CD14-positive monocyte (primary cell): ENCODE measurements around the gene CYB5RL. TPM values are rescaled to one million over a fixed set of nuclear protein-coding genes. Genes with fewer than 3 reads are reported as not detected.

Experiments
- DNase-seq, 3 donors: peaks; one replicate each; pipeline ENCODE4 v3.0.0-alpha.2; 2011 to 2022
- H2AFZ ChIP-seq: 2 replicates; pipeline ENCODE4 v1.6.0; 2012; ENCODE audit warnings: mild to moderate bottlenecking, low read depth, low read length, inconsistent platforms; ENCODE audit not compliant: insufficient read depth, poor library complexity, severe bottlenecking
- H3K27ac ChIP-seq, 2 donors: 1 replicate in 1 of 2; 2 replicates in 1 of 2; pipeline ENCODE4 v1.5.1; 2012 to 2013; ENCODE audit warnings: low read length in 2 of 2, control low read depth in 1 of 2, inconsistent platforms in 1 of 2, low read depth in 1 of 2, mild to moderate bottlenecking in 1 of 2
- H3K27me3 ChIP-seq, 2 donors: one replicate each; pipeline versions ENCODE4 v1.6.0 to v1.6.1; 2011 to 2013; ENCODE audit warnings: low read length in 2 of 2; ENCODE audit not compliant: control insufficient read depth in 2 of 2, insufficient read depth in 2 of 2
- H3K36me3 ChIP-seq, 2 donors: replicated peaks in 1 of 2; 1 replicate in 1 of 2; 2 replicates in 1 of 2; pipeline versions ENCODE4 v1.5.1 to v1.6.1; 2012 to 2013; ENCODE audit warnings: low read length in 2 of 2, control low read depth in 1 of 2, inconsistent platforms in 1 of 2, mild to moderate bottlenecking in 1 of 2; ENCODE audit not compliant: insufficient read depth in 2 of 2, control insufficient read depth in 1 of 2
- H3K4me1 ChIP-seq, 2 donors: 1 replicate in 1 of 2; 2 replicates in 1 of 2; pipeline versions ENCODE4 v1.5.1 to v1.6.1; 2012 to 2013; ENCODE audit warnings: low read length in 2 of 2, control low read depth in 1 of 2, inconsistent platforms in 1 of 2, mild to moderate bottlenecking in 1 of 2, moderate library complexity in 1 of 2; ENCODE audit not compliant: insufficient read depth in 2 of 2, control insufficient read depth in 1 of 2
- H3K4me2 ChIP-seq: replicated peaks from 2 replicates; pipeline ENCODE3; 2012; ENCODE audit warnings: low read length, moderate library complexity, mild to moderate bottlenecking; ENCODE audit not compliant: poor library complexity, severe bottlenecking; ENCODE audit errors: extremely low read depth
- H3K4me3 ChIP-seq, 3 experiments: fragments of 200-600 bp in 1 of 3; sonication (generic) in 1 of 3; replicated peaks in 1 of 3; 1 replicate in 2 of 3; 2 replicates in 1 of 3; pipeline ENCODE4 v1.5.1; 2011 to 2013; ENCODE audit warnings: low read length in 3 of 3, mild to moderate bottlenecking in 3 of 3, control low read depth in 2 of 3, low read depth in 2 of 3, inconsistent platforms in 1 of 3, moderate library complexity in 1 of 3
- H3K79me2 ChIP-seq: 2 replicates; pipeline ENCODE4 v1.6.0; 2012; ENCODE audit warnings: mild to moderate bottlenecking, control low read depth, inconsistent platforms, low read length, moderate library complexity; ENCODE audit not compliant: insufficient read depth
- H3K9ac ChIP-seq: 2 replicates; pipeline ENCODE4 v1.6.0; 2017; ENCODE audit warnings: low read length, mild to moderate bottlenecking; ENCODE audit not compliant: insufficient read depth, poor library complexity, severe bottlenecking
- H3K9me3 ChIP-seq, 2 donors: replicated peaks in 1 of 2; 1 replicate in 1 of 2; 2 replicates in 1 of 2; pipeline versions ENCODE4 v1.5.1 to v1.6.1; 2012 to 2013; ENCODE audit warnings: low read length in 2 of 2, control low read depth in 1 of 2; ENCODE audit not compliant: control insufficient read depth in 1 of 2, insufficient read depth in 1 of 2
- H4K20me1 ChIP-seq: 2 replicates; pipeline ENCODE4 v1.6.0; 2012; ENCODE audit warnings: mild to moderate bottlenecking, low read length, control low read depth, moderate library complexity; ENCODE audit not compliant: insufficient read depth
- H3K27ac Mint-ChIP-seq, 7 donors: one replicate each; pipeline ENCODE4 v1.8.0; 2020; ENCODE audit warnings: mild to moderate bottlenecking in 7 of 7, mixed read lengths in 7 of 7, moderate library complexity in 6 of 7, inconsistent platforms in 2 of 7
- H3K27me3 Mint-ChIP-seq, 3 donors: one replicate each; pipeline ENCODE4 v1.8.0; 2021 to 2022; ENCODE audit warnings: low read depth in 3 of 3, mild to moderate bottlenecking in 3 of 3, mixed read lengths in 3 of 3, moderate library complexity in 3 of 3, inconsistent platforms in 1 of 3
- H3K36me3 Mint-ChIP-seq, 2 donors: one replicate each; pipeline ENCODE4 v1.8.0; 2020; ENCODE audit warnings: mixed read lengths in 2 of 2, inconsistent platforms in 1 of 2, mild to moderate bottlenecking in 1 of 2
- H3K4me1 Mint-ChIP-seq: one replicate; pipeline ENCODE4 v1.8.0; 2020; ENCODE audit warnings: mild to moderate bottlenecking, mixed read lengths
- H3K4me3 Mint-ChIP-seq, 2 donors: one replicate each; pipeline ENCODE4 v1.8.0; 2020; ENCODE audit warnings: mild to moderate bottlenecking in 2 of 2, mixed read lengths in 2 of 2, moderate library complexity in 1 of 2
- H3K9me3 Mint-ChIP-seq, 7 donors: one replicate each; pipeline ENCODE4 v1.8.0; 2020 to 2022; ENCODE audit warnings: mixed read lengths in 7 of 7, mild to moderate bottlenecking in 6 of 7, moderate library complexity in 6 of 7, inconsistent platforms in 2 of 7
- WGBS: methylation state at CpG from one replicate; pipeline ENCODE4 v1.1.5; 2013; ENCODE audit warnings: missing lambda C conversion rate; ENCODE audit not compliant: insufficient coverage; 5-methylcytosine and 5-hydroxymethylcytosine counted together
- intact Hi-C, 2 donors: fragments of 100-400 bp; cut with micrococcal nuclease; formaldehyde crosslinking; loops; one replicate each; pipeline versions ENCODE4 v1.15.0 to v1.15.1; 2023
- polyA minus RNA-seq: library from RNA; depleted of rRNA, polyadenylated mRNA; stranded (reverse); fragments of >200 nt; gene quantifications from 2 replicates; pipeline ENCODE4 v1.2.3, GENCODE V29; 2012
- polyA plus RNA-seq, 3 donors: library from polyadenylated mRNA; depleted of rRNA in 1 of 3; unstranded in 2 of 3; stranded (reverse) in 1 of 3; fragments of 300-500 nt in 2 of 3; fragments of >200 nt in 1 of 3; fragmentation: Illumina TruSeq in 2 of 3; gene quantifications; 1 replicate in 2 of 3; 2 replicates in 1 of 3; pipeline ENCODE4 v1.2.3, GENCODE V29; 2012 to 2021
- total RNA-seq, 12 experiments: library from RNA in 1 of 12; stranded (reverse) in 1 of 12; fragments of 120-200 nt in 1 of 12; gene quantifications; one replicate each; pipeline ENCODE4 v1.2.4 and lab custom pipeline; 2013 to 2026; ENCODE audit warnings: mixed read lengths in 6 of 12, inconsistent platforms in 1 of 12
- TF ChIP-seq, protein P1 (sequence below): fragments of 200-600 bp; IDR thresholded peaks from one replicate; pipeline ENCODE4 v1.8.0; 2022; ENCODE audit warnings: antibody characterized with exemption, mild to moderate bottlenecking

The CYB5RL gene
- total RNA-seq (2013) = 1.7 TPM
- 1 to 10 TPM in 2 of 3 donors, under 1 TPM in 1; 0.76 to 3.9 (median 1.5) TPM for polyA plus RNA-seq
- 1.9 and 2.2 TPM in 2 replicates for polyA minus RNA-seq
- 0.06 to 2.4 (median 1.2) reads per million in 11 experiments for total RNA-seq (lab: John Stamatoyannopoulos, UW)

DNA sequence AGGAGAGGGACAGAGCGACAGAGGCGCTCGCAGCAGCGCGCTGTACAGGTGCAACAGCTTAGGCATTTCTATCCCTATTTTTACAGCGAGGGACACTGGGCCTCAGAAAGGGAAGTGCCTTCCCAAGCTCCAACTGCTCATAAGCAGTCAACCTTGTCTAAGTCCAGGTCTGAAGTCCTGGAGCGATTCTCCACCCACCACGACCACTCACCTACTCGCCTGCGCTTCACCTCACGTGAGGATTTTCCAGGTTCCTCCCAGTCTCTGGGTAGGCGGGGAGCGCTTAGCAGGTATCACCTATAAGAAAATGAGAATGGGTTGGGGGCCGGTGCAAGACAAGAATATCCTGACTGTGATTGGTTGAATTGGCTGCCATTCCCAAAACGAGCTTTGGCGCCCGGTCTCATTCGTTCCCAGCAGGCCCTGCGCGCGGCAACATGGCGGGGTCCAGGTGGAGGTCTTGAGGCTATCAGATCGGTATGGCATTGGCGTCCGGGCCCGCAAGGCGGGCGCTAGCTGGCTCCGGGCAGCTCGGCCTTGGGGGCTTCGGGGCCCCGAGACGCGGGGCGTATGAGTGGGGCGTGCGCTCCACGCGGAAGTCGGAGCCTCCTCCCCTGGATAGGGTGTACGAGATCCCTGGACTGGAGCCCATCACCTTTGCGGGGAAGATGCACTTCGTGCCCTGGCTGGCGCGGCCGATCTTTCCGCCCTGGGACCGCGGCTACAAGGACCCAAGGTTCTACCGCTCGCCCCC, at the start of gene CYB5RL, which contains the start of gene MRPL37:
Gene CYB5RL, minus strand, starts transcription at position 266 of the 754 bp plus-strand sequence. CDS start 4,414 bp downstream, outside the sequence.
Gene MRPL37, plus strand, starts transcription at position 403 of the 754 bp plus-strand sequence. Its CDS starts 77 bp downstream, at position 480.
- intact Hi-C loops = no loop called here
- H4K20me1 ChIP-seq = peaks cover 3% of the 10 kb centered on the region
- WGBS = under 1% methylated on average over 44 of the region's 51 CpGs
- peaks cover 18 to 24% of the 10 kb centered on the region in 2 donors for H3K4me1 ChIP-seq
- H3K79me2 ChIP-seq = peaks cover 38% of the 10 kb centered on the region
- peak within 1 kb of the TSS; percentile 83 to 97 (median 86) for H3K4me3 ChIP-seq
- H3K9ac ChIP-seq = peak within 1 kb of the TSS; percentile 92
- peak within 1 kb of the TSS; percentile 90 to 94 for H3K4me3 Mint-ChIP-seq
- TF ChIP-seq, protein P1, sequence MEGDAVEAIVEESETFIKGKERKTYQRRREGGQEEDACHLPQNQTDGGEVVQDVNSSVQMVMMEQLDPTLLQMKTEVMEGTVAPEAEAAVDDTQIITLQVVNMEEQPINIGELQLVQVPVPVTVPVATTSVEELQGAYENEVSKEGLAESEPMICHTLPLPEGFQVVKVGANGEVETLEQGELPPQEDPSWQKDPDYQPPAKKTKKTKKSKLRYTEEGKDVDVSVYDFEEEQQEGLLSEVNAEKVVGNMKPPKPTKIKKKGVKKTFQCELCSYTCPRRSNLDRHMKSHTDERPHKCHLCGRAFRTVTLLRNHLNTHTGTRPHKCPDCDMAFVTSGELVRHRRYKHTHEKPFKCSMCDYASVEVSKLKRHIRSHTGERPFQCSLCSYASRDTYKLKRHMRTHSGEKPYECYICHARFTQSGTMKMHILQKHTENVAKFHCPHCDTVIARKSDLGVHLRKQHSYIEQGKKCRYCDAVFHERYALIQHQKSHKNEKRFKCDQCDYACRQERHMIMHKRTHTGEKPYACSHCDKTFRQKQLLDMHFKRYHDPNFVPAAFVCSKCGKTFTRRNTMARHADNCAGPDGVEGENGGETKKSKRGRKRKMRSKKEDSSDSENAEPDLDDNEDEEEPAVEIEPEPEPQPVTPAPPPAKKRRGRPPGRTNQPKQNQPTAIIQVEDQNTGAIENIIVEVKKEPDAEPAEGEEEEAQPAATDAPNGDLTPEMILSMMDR = no peak
- H3K27ac Mint-ChIP-seq = peak within 1 kb of the TSS; percentile 78 to 93 (median 85)
- no peaks in the 10 kb centered on the region for H3K9me3 ChIP-seq
- peaks cover 23% of the 10 kb centered on the region for H3K4me1 Mint-ChIP-seq
- peaks cover 13 to 31% of the 10 kb centered on the region in 2 donors for H3K36me3 ChIP-seq
- H3K27me3 Mint-ChIP-seq = no peaks in the 10 kb centered on the region
- peaks cover 12 to 23% of the 10 kb centered on the region in 2 donors for H3K36me3 Mint-ChIP-seq
- peak within 1 kb of the TSS; percentile 91 for H2AFZ ChIP-seq
- H3K27ac ChIP-seq = peak within 1 kb of the TSS in 1 of 2 donors; percentile 86
- no peaks in the 10 kb centered on the region for H3K27me3 ChIP-seq
- peak; percentile 80 to 89 (median 81) for DNase-seq
- peaks cover 0 to 2% (median 0%) of the 10 kb centered on the region in 7 donors for H3K9me3 Mint-ChIP-seq
- H3K4me2 ChIP-seq = peak within 1 kb of the TSS; percentile 81

DNA sequence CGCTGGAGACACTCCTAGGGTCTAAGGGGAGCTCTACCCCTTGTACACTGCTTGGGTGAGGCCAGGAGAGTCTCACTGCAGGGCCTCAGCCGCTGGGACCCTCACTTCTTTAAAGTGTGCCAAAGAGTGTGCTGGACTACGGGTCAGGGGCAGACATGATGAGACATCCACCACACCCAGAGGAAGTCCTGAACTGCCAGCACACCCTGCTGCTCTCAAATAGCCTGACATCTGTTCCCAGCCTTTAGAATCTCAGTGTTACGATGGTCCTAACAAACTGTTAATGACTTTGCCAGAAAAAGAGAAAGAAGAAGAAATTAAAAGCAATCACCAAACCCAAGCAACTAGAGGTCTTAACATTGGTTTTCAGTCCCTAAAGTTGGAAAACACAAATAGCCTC, 49.1 kb upstream of the CYB5RL start:
- Histone ChIP-seq H3K79me2 (no peaks in the 10 kb centered on the region), H4K20me1 (no peaks in the 10 kb centered on the region), H3K36me3 (peaks cover 4 to 7% of the 10 kb centered on the region in 2 donors), H3K4me1 (no peaks in the 10 kb centered on the region), H3K4me2 (no peak overlapping the region), H3K9me3 (no peaks in the 10 kb centered on the region), H3K27ac (no peak overlapping the region), H3K4me3 (no peak overlapping the region), H2AFZ (no peak overlapping the region), H3K9ac (no peak overlapping the region), H3K27me3 (no peaks in the 10 kb centered on the region)
- Mint-ChIP-seq H3K9me3 (no peaks in the 10 kb centered on the region), H3K36me3 (peaks cover 22 to 39% of the 10 kb centered on the region in 2 donors), H3K4me1 (peaks cover 12% of the 10 kb centered on the region), H3K27ac (peak overlapping the region in 3 of 7 donors; percentile 5 to 81 (median 9)), H3K27me3 (peaks cover 0 to 3% (median 2%) of the 10 kb centered on the region in 3 donors), H3K4me3 (no peak overlapping the region)
- DNase-seq = no peak
- intact Hi-C loops = no loop called here
- TF ChIP-seq, protein P1 = no peak
- WGBS = 86% methylated on average over 1 of the region's 4 CpGs
